Measurements from ENCODE around the gene GJC3.
A peak's percentile ranks its signal among the peaks of the same experiment; 100 is the strongest.
"Not testable (repeated sequence)": the region's sequence is repeated elsewhere in the genome, so short reads cannot be mapped to it uniquely, and the experiment has no call there.

GJC3 gene

GRCh38 chr7:99928994-99929729, at the start of gene GJC3:
GJC3 (minus strand) TSS chr7:99929620; CDS start chr7:99929620, 0 bp downstream.
- peak in 2 of 3 experiments; percentile 66 to 85 for DNase-seq

GRCh38 chr7:99976626-99977025, 47.2 kb upstream of the GJC3 start:
- DNase-seq, result no peak

GRCh38 chr7:99975782-99976521, 46.5 kb upstream of the GJC3 start, which contains the start of gene AZGP1:
AZGP1 (minus strand) TSS chr7:99976031; CDS start chr7:99976020, 11 bp downstream.
- no peak for DNase-seq

- DNase-seq, result no peak
Observed at GRCh38 chr7:99974681-99975080, 45.3 kb upstream of the GJC3 start.

- not testable (repeated sequence) for DNase-seq
Observed at GRCh38 chr7:99973817-99974216, 44.4 kb upstream of the GJC3 start.

- DNase-seq, result no peak
Observed at GRCh38 chr7:99971242-99971641, 41.8 kb upstream of the GJC3 start.

GRCh38 chr7:99969813-99970212, 40.4 kb upstream of the GJC3 start:
- DNase-seq, result peak in 1 of 3 experiments; percentile 8

- DNase-seq, result no peak
Observed at GRCh38 chr7:99969298-99969697, 39.9 kb upstream of the GJC3 start.

GRCh38 chr7:99958564-99959227, 29.3 kb upstream of the GJC3 start:
- DNase-seq, result no peak

- no peak for DNase-seq
Observed at GRCh38 chr7:99955247-99955646, 25.8 kb upstream of the GJC3 start.

- DNase-seq, result not testable (repeated sequence)
Observed at GRCh38 chr7:99954643-99955042, 25.2 kb upstream of the GJC3 start.

- DNase-seq, result no peak
Observed at GRCh38 chr7:99953649-99954048, 24.2 kb upstream of the GJC3 start.

- not testable (repeated sequence) for DNase-seq
Observed at GRCh38 chr7:99952649-99953048, 23.2 kb upstream of the GJC3 start.

- not testable (repeated sequence) for DNase-seq
Observed at GRCh38 chr7:99950819-99951218, 21.4 kb upstream of the GJC3 start.

- DNase-seq, result peak in 1 of 3 experiments; percentile 24
Observed at GRCh38 chr7:99949645-99950228, 20.3 kb upstream of the GJC3 start.

GRCh38 chr7:99947608-99948007, 18.2 kb upstream of the GJC3 start:
- no peak for DNase-seq

- no peak for DNase-seq
Observed at GRCh38 chr7:99944497-99945070, 15.2 kb upstream of the GJC3 start.

- peak in 2 of 3 experiments; percentile 11 to 22 for DNase-seq
Observed at GRCh38 chr7:99943641-99944496, 14.4 kb upstream of the GJC3 start.

- no peak for DNase-seq
Observed at GRCh38 chr7:99938296-99938695, 8.9 kb upstream of the GJC3 start.

GRCh38 chr7:99935009-99935408, 5.6 kb upstream of the GJC3 start:
- not testable (repeated sequence) for DNase-seq

- DNase-seq, result no peak
Observed at GRCh38 chr7:99930376-99930775, 956 bp upstream of the GJC3 start.

GRCh38 chr7:99929730-99930053, 272 bp upstream of the GJC3 start:
- no peak for DNase-seq

All from NCI-H1417 (cell line).